ENCODE measurements around the gene CD4.
A peak's percentile ranks its signal among the peaks of the same experiment; 100 is the strongest.

Gene CD4

GRCh38 chr12:6830286-6830890, 41.1 kb downstream of the CD4 start:
- Mint-ChIP-seq H3K9me3 (no peaks in the 10 kb centered on the region), H3K36me3 (no peaks in the 10 kb centered on the region), H3K4me1 (peaks cover 21% of the 10 kb centered on the region), H3K27ac (no peak overlapping the region), H3K27me3 (peaks cover 33% of the 10 kb centered on the region), H3K4me3 (peak overlapping the region; percentile 18)
- no peak for DNase-seq (ENCODE audit: low spot score in 2 of 2)
- no peak for ATAC-seq (ENCODE audit: low read depth)

- ATAC-seq (ENCODE audit: low read depth) (no peak), DNase-seq (ENCODE audit: low spot score in 2 of 2) (no peak)
- Mint-ChIP-seq H3K4me3 (no peak overlapping the region), H3K36me3 (no peaks in the 10 kb centered on the region), H3K4me1 (peaks cover 20% of the 10 kb centered on the region), H3K9me3 (no peaks in the 10 kb centered on the region), H3K27ac (no peak overlapping the region), H3K27me3 (peaks cover 30% of the 10 kb centered on the region)
These were observed 41.7 kb downstream of the CD4 start for GRCh38 chr12:6830999-6831398.

DNA sequence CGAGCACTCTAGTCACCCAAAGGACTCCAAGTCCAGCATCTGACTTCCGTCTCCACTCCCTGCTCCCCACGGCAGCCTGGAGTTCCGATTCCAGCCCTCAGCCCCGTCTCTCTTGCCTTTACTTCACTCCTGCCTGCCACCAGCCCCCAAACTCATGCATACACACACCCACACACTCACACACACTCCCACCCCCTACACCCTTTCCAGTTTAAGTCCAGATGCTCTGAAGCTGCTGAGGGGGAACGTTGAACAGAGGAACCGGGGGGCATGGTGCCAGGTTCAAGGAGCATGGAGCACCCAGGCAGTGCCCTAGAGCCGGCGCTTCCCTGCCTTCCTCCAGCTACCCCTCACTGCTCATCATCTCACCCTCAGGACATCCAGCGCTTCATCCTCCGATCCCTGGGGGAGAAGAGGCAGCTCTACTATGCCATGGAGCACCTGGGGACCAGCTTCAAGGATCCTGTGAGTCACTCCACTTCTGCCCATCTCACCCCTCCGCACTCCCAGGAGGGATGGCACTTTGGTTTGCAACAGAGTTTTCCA, 42.2 kb downstream of the CD4 start:
- Mint-ChIP-seq H3K27me3 (peaks cover 27% of the 10 kb centered on the region), H3K4me3 (no peak overlapping the region), H3K9me3 (no peaks in the 10 kb centered on the region), H3K27ac (no peak overlapping the region), H3K36me3 (no peaks in the 10 kb centered on the region), H3K4me1 (peaks cover 20% of the 10 kb centered on the region)
- DNase-seq (ENCODE audit: low spot score in 2 of 2): no peak
- ATAC-seq (ENCODE audit: low read depth): no peak

GRCh38 chr12:6832125-6832524, 42.8 kb downstream of the CD4 start:
- H3K36me3 Mint-ChIP-seq: no peaks in the 10 kb centered on the region
- H3K9me3 Mint-ChIP-seq: no peaks in the 10 kb centered on the region
- H3K27ac Mint-ChIP-seq: no peak overlapping the region
- DNase-seq (ENCODE audit: low spot score in 2 of 2): no peak
- H3K4me1 Mint-ChIP-seq: peaks cover 20% of the 10 kb centered on the region
- no peak for ATAC-seq (ENCODE audit: low read depth)
- H3K27me3 Mint-ChIP-seq: peaks cover 25% of the 10 kb centered on the region
- H3K4me3 Mint-ChIP-seq: no peak overlapping the region

DNA sequence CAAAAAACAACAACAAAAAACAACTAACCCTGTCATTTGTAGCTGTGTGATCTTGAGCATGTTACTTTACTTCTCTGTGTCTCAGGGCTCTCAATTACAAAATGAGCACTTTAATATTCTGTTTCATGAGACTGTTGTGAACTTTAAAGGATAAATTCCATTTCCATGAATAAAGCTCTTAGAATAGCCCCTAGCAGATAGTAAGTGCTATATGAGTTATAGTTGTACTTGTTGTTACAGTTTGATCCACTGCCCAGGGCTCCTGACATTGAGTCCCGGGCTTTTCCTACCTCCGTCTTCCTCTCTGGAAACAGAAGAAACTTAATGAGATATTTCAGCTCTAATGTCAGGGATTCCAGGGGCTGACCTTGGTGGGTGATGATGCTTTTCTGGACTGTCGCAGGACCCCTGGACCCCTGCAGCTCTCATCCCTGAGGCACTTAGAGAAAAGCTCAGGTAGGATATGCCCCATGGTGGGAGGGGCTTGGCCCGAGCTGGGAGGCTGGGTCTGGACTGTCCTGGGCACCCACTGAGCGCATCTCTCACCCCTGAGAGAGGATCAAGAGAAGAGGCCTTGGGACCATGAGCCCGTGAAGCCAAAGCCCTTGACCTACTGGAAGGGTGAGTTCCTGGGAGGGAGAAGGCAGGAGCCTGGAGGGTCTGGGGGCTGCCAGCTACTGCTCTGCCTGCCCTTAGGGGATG, 44.0 kb downstream of the CD4 start:
- H3K4me3 Mint-ChIP-seq: no peak overlapping the region
- no peak for ATAC-seq (ENCODE audit: low read depth)
- H3K9me3 Mint-ChIP-seq: no peaks in the 10 kb centered on the region
- no peak for DNase-seq (ENCODE audit: low spot score in 2 of 2)
- no peak overlapping the region for H3K27ac Mint-ChIP-seq
- H3K27me3 Mint-ChIP-seq: peaks cover 17% of the 10 kb centered on the region
- H3K36me3 Mint-ChIP-seq: no peaks in the 10 kb centered on the region
- peaks cover 12% of the 10 kb centered on the region for H3K4me1 Mint-ChIP-seq

- H3K27me3 Mint-ChIP-seq: peaks cover 12% of the 10 kb centered on the region
- H3K27ac Mint-ChIP-seq: no peak overlapping the region
- ATAC-seq (ENCODE audit: low read depth) (no peak), DNase-seq (ENCODE audit: low spot score in 2 of 2) (no peak)
- no peaks in the 10 kb centered on the region for H3K9me3 Mint-ChIP-seq
- H3K36me3 Mint-ChIP-seq: no peaks in the 10 kb centered on the region
- no peak overlapping the region for H3K4me3 Mint-ChIP-seq
- H3K4me1 Mint-ChIP-seq: peaks cover 11% of the 10 kb centered on the region
These were observed 44.9 kb downstream of the CD4 start for GRCh38 chr12:6834254-6834653.

DNA sequence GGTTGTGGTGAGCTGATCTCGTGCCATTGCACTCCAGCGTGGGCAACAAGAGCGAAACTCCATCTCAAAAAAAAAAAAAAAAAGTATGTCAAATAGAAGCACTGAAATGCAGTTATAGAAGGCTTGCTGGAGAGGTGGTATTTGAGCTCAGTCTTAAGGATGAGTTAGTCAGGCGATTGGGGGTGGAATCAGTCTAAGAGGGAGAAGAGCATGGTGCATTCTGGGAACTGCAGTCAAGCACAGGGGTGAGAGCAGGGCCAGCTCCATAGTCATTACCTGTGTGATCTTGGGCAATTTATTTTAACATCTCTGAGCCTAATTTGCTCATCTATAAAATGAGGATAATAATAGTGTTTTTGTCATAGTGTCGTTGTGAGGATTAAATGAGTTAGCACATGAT, 45.5 kb downstream of the CD4 start:
- Mint-ChIP-seq H3K9me3 (no peaks in the 10 kb centered on the region), H3K27ac (no peak overlapping the region), H3K4me3 (no peak overlapping the region), H3K36me3 (no peaks in the 10 kb centered on the region), H3K4me1 (peaks cover 11% of the 10 kb centered on the region), H3K27me3 (peaks cover 9% of the 10 kb centered on the region)
- ATAC-seq (ENCODE audit: low read depth) (no peak), DNase-seq (ENCODE audit: low spot score in 2 of 2) (no peak)

GRCh38 chr12:6836851-6837250, 47.5 kb downstream of the CD4 start:
- no peaks in the 10 kb centered on the region for H3K36me3 Mint-ChIP-seq
- no peak overlapping the region for H3K27ac Mint-ChIP-seq
- no peak overlapping the region for H3K4me3 Mint-ChIP-seq
- no peak for DNase-seq (ENCODE audit: low spot score in 2 of 2)
- peaks cover 17% of the 10 kb centered on the region for H3K4me1 Mint-ChIP-seq
- H3K27me3 Mint-ChIP-seq: no peaks in the 10 kb centered on the region
- no peaks in the 10 kb centered on the region for H3K9me3 Mint-ChIP-seq
- no peak for ATAC-seq (ENCODE audit: low read depth)

- Mint-ChIP-seq H3K36me3 (no peaks in the 10 kb centered on the region), H3K27ac (no peak overlapping the region), H3K4me1 (peaks cover 17% of the 10 kb centered on the region)
These were observed 48.2 kb downstream of the CD4 start for GRCh38 chr12:6837370-6838060.

DNA sequence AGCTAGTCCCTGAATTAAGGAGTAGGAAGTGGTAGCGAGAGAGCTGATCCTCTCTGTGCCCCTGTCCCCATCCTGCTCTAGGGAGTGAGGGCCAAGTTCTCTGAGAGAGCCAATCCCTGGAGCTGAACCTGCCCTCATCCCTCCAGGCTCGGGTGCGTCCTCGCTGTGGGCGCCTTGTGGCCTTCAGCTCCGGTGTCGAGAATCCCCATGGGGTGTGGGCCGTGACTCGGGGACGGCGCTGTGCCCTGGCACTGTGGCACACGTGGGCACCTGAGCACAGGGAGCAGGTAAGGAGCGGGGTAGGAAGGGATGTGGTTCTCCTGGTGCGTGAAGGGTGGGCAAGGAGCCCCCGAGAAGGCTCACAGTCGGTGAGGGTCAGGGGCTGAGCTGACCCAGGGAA, 49.5 kb downstream of the CD4 start:
- ATAC-seq (ENCODE audit: low read depth): no peak
- peak overlapping the region; percentile 21 for H3K4me3 Mint-ChIP-seq
- no peaks in the 10 kb centered on the region for H3K36me3 Mint-ChIP-seq
- peaks cover 6% of the 10 kb centered on the region for H3K27me3 Mint-ChIP-seq
- no peaks in the 10 kb centered on the region for H3K9me3 Mint-ChIP-seq
- DNase-seq (ENCODE audit: low spot score in 2 of 2): no peak
- H3K4me1 Mint-ChIP-seq: peaks cover 22% of the 10 kb centered on the region
- no peak overlapping the region for H3K27ac Mint-ChIP-seq

More at GRCh38 chr12:6837370-6838060, 48.2 kb downstream of the CD4 start:
- ATAC-seq (ENCODE audit: low read depth) (no peak), DNase-seq (ENCODE audit: low spot score in 2 of 2) (no peak)
- Mint-ChIP-seq H3K4me3 (no peak overlapping the region), H3K9me3 (no peaks in the 10 kb centered on the region), H3K27me3 (no peaks in the 10 kb centered on the region)

DNA sequence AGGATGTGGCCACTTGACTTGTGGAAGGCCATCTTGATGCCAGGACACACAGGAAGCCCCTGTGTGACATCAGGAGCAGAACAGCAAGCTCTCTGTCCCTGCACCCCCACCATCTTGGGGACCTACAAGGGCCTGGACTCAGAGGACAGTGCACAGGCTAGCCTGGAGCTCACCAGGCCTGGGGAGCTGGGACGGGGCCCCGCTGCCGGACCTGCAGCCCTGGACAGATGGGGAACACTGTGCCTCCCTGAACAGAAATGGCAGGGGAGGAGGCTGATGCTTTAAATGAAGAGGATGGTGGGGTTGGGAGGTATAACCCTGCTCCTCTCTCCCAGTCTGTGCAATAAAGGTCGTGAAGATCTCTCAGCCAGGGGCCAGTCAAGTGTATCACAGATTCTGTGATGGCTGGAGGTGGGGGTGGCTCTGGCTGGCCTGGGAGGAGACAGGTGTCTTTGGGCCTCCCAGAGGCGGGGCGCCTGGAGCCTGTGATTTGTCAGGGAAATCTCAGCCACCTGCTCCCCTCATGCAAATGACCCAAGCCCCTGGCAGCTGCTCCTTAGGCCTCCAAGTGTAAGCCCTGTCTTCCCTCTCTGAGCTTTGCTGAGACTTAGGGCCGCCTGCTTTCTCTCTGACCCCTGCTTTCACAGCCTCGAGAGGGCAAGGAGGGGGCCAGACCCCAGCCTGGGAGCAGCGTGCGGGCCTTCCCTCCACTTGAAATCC, 50.3 kb downstream of the CD4 start:
- Mint-ChIP-seq H3K9me3 (no peaks in the 10 kb centered on the region), H3K27me3 (peaks cover 6% of the 10 kb centered on the region), H3K4me1 (peaks cover 22% of the 10 kb centered on the region), H3K27ac (no peak overlapping the region), H3K36me3 (no peaks in the 10 kb centered on the region), H3K4me3 (peak overlapping the region; percentile 25)
- DNase-seq (ENCODE audit: low spot score in 2 of 2): peak in 1 of 2 donors; percentile 45
- ATAC-seq (ENCODE audit: low read depth): peak; percentile 91

DNA sequence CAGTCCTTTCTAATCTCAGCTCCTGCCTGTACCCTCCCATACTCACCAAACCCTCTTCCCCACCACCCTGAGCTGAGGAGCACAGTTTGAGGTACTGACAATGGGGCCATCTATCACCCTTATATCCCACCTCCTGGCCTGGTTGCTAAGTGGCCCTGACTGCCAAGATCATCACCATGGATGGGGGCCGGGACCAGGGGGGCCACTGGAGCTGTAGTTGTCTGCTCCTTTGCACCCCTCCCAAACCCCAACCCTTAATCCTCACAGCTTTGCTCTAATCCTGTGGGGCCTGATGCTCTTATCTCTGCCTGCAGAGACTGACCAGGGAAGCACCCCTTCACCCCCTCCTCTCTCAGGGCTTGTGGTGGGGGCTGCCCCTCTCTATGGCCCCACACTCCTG, 51.0 kb downstream of the CD4 start:
- peaks cover 6% of the 10 kb centered on the region for H3K27me3 Mint-ChIP-seq
- H3K4me1 Mint-ChIP-seq: peaks cover 22% of the 10 kb centered on the region
- DNase-seq (ENCODE audit: low spot score in 2 of 2): no peak
- peak overlapping the region; percentile 25 for H3K4me3 Mint-ChIP-seq
- no peak overlapping the region for H3K27ac Mint-ChIP-seq
- no peaks in the 10 kb centered on the region for H3K9me3 Mint-ChIP-seq
- no peaks in the 10 kb centered on the region for H3K36me3 Mint-ChIP-seq
- ATAC-seq (ENCODE audit: low read depth): peak; percentile 10

DNA sequence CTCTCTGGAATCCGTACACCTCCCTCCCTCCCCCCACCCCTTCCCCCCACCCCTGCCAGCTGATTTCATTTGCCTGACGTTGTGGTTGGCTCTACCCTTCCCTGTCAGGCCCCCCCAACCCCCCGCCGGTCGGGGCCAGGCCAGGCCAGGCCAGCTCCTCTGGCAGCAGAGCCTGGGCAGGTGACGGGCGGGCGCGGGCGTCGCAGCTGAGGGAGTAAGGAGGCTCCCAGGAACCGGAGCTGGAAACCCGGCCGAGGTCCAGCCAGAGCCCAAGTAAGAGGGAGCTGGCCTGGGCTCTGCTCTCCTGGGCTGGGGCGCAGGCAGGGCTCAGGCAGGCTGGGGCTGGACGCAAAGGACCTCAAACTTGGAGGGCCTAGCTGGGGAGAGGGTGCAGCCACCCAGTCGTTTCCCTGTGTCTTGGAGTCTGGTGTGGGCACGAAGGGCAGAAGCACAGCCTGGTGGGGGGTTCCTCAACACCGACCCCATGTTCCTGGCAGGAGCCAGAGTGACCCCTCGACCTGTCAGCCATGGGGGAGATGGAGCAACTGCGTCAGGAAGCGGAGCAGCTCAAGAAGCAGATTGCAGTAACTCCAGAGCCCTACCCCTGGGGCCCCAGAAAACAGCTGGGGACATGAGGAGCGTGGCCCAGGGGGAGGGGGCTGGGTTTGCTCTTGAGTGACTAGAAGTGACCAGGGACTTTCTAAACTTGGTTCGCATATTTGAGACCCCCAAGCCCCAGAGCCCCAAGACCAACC, 51.6 kb downstream of the CD4 start, which contains the start of gene GNB3:
TSS of gene GNB3 (plus strand) at position 165 of the 755 bp plus-strand sequence. CDS start at position 528, 363 bp downstream.
- no peaks in the 10 kb centered on the region for H3K9me3 Mint-ChIP-seq
- ATAC-seq (ENCODE audit: low read depth) (no peak), DNase-seq (ENCODE audit: low spot score in 2 of 2) (no peak)
- peaks cover 18% of the 10 kb centered on the region for H3K4me1 Mint-ChIP-seq
- H3K36me3 Mint-ChIP-seq: no peaks in the 10 kb centered on the region
- peak within 1 kb of the TSS; percentile 25 for H3K4me3 Mint-ChIP-seq
- H3K27ac Mint-ChIP-seq: no peak within 1 kb of the TSS
- peaks cover 6% of the 10 kb centered on the region for H3K27me3 Mint-ChIP-seq
